CD4-positive, alpha-beta memory T cell (primary cell): ENCODE results near the gene RNASE7. TPM values are rescaled to one million over a fixed set of nuclear protein-coding genes. Genes with fewer than 3 reads are reported as not detected.

Source experiments
- CTCF ChIA-PET: fragments of 350-600 bp; sonication (Branson Sonifier 250); formaldehyde crosslinking; loops from one replicate; lab custom pipeline; 2021; ENCODE audit warnings: inconsistent platforms; ENCODE audit not compliant: partially characterized antibody; lab: Charles Lee
- POLR2A ChIA-PET: fragments of 350-600 bp; sonication (Branson Sonifier 250); formaldehyde crosslinking; loops from one replicate; lab custom pipeline; 2021; ENCODE audit not compliant: partially characterized antibody; lab: Charles Lee
- DNase-seq, 5 donors: peaks; one replicate each; pipeline versions ENCODE4 v3.0.0 to v3.0.0-alpha.2; 2020 to 2022; ENCODE audit warnings: mixed read lengths in 1 of 5
- H3K27ac ChIP-seq: one replicate; pipeline ENCODE4 v1.7.0; 2013; ENCODE audit warnings: low read depth, low read length
- H3K27me3 ChIP-seq: 2 replicates; pipeline ENCODE4 v1.7.0; 2013; ENCODE audit warnings: mild to moderate bottlenecking, low read length, moderate library complexity; ENCODE audit not compliant: insufficient read depth
- H3K36me3 ChIP-seq: 2 replicates; pipeline ENCODE4 v1.7.0; 2013; ENCODE audit warnings: mild to moderate bottlenecking, low read length, moderate library complexity; ENCODE audit not compliant: insufficient read depth
- H3K4me1 ChIP-seq: 2 replicates; pipeline ENCODE4 v1.7.0; 2013; ENCODE audit warnings: mild to moderate bottlenecking, low read length, moderate library complexity; ENCODE audit not compliant: insufficient read depth
- H3K4me3 ChIP-seq, 2 donors: one replicate each; pipeline ENCODE4 v1.7.0; 2013; ENCODE audit warnings: low read length in 2 of 2, mild to moderate bottlenecking in 1 of 2
- H3K9me3 ChIP-seq, 2 donors: one replicate each; pipeline ENCODE4 v1.7.0; 2013; ENCODE audit warnings: low read length in 2 of 2, control low read depth in 1 of 2; ENCODE audit not compliant: control insufficient read depth in 1 of 2
- H3K27ac Mint-ChIP-seq, 7 donors: one replicate each; pipeline ENCODE4 v1.8.0; 2020 to 2021; ENCODE audit warnings: mixed read lengths in 7 of 7, mild to moderate bottlenecking in 6 of 7, inconsistent platforms in 3 of 7, moderate library complexity in 3 of 7
- H3K27me3 Mint-ChIP-seq, 2 donors: one replicate each; pipeline ENCODE4 v1.8.0; 2020 to 2021; ENCODE audit warnings: mixed read lengths in 2 of 2
- H3K36me3 Mint-ChIP-seq, 2 donors: one replicate each; pipeline ENCODE4 v1.8.0; 2020 to 2021; ENCODE audit warnings: mixed read lengths in 2 of 2, inconsistent platforms in 1 of 2, mild to moderate bottlenecking in 1 of 2
- H3K4me1 Mint-ChIP-seq, 4 donors: one replicate each; pipeline ENCODE4 v1.8.0; 2020 to 2021; ENCODE audit warnings: mixed read lengths in 4 of 4, mild to moderate bottlenecking in 1 of 4
- H3K4me3 Mint-ChIP-seq, 8 donors: one replicate each; pipeline ENCODE4 v1.8.0; 2020 to 2021; ENCODE audit warnings: mixed read lengths in 8 of 8, mild to moderate bottlenecking in 7 of 8, moderate library complexity in 6 of 8, inconsistent platforms in 3 of 8
- H3K9me3 Mint-ChIP-seq, 8 donors: one replicate each; pipeline ENCODE4 v1.8.0; 2020 to 2021; ENCODE audit warnings: mixed read lengths in 8 of 8, mild to moderate bottlenecking in 5 of 8, inconsistent platforms in 3 of 8, moderate library complexity in 1 of 8
- intact Hi-C: fragments of 100-400 bp; cut with micrococcal nuclease; formaldehyde crosslinking; loops from one replicate; pipeline ENCODE4 v1.15.1; 2023
- polyA plus RNA-seq, 2 donors: library from polyadenylated mRNA; unstranded; fragments of 300-500 nt; fragmentation: Illumina TruSeq; gene quantifications; one replicate each; pipeline ENCODE4 v1.2.3, GENCODE V29; 2021
- total RNA-seq, 2 experiments: library from RNA; stranded (reverse); gene quantifications; one replicate each; pipeline ENCODE4 v1.2.3, GENCODE V29; 2021

Gene RNASE7
- total and polyA plus RNA-seq, 4 experiments from 2014 or later, result not detected

DNA sequence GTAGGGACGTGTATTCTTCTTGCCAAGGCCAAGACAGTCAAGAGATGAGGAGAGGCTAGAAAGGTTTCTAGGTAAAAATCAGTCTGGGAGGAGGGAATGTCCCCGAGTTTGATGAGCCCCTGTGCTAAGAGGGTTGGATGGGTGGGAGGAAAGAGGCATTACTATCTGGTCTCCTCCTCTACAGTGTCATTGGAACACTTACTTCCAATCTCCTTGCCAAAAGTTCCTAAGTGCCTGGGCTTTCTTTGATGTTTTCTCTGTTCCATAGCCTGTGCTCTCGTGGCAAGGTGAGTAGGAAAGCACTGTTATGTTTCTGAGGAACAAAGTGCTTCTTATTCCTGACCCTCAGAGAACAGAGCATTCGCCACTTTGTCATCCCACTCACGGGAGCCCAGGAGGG, 7.5 kb upstream of the RNASE7 start, which contains the start of gene RNASE13:
RNASE13 (minus strand) TSS at position 101 of the 400 bp plus-strand sequence. CDS start 519 bp downstream, outside the sequence.
- H3K4me3 ChIP-seq, result no peak within 1 kb of the TSS
- no peak within 1 kb of the TSS for H3K4me3 Mint-ChIP-seq
- no peak within 1 kb of the TSS for H3K27ac Mint-ChIP-seq
- H3K27ac ChIP-seq, result no peak within 1 kb of the TSS
- no peaks in the 10 kb centered on the region for H3K36me3 Mint-ChIP-seq
- H3K4me1 Mint-ChIP-seq, result no peaks in the 10 kb centered on the region
- no peak for DNase-seq
- no peaks in the 10 kb centered on the region for H3K27me3 ChIP-seq
- H3K4me1 ChIP-seq, result no peaks in the 10 kb centered on the region
- H3K27me3 Mint-ChIP-seq, result peaks cover 1 to 3% of the 10 kb centered on the region in 2 donors
- POLR2A ChIA-PET, result no interaction called here
- intact Hi-C loops, result no loop called here
- H3K9me3 ChIP-seq, result no peaks in the 10 kb centered on the region
- H3K36me3 ChIP-seq, result no peaks in the 10 kb centered on the region
- H3K9me3 Mint-ChIP-seq, result peaks cover 0 to 2% (median 0%) of the 10 kb centered on the region in 8 donors
- CTCF ChIA-PET, result interaction anchor here (1.0 to 10.7 kb wide), 6 partner anchors 9 to 70 kb away, joined by 3 to 138 read pairs (median 6); no protein-coding TSS in a partner anchor

DNA sequence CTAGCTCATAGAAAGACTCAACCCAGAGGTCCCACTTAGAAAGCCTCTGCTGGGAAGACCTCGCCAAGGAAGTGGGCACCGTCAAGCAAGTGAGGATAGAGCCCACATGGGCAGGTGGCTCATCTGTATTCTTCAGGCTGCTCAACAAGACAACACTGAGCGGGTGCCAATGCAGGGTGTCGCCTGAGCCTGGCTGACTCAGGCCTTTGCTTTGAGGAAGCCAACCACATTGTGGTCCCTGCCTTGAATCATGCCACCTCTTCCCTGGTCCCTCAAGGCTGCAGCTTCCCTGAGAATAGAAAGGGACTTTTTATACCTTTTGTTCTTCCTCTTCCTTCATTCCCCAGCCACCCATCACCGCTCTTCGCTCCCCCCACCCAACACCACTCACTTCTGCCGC, 5.4 kb upstream of the RNASE7 start:
- Mint-ChIP-seq H3K4me3 (no peak overlapping the region), H3K27me3 (peaks cover 0 to 3% of the 10 kb centered on the region in 2 donors), H3K9me3 (peaks cover 0 to 2% (median 0%) of the 10 kb centered on the region in 8 donors), H3K4me1 (peaks cover 0 to 6% (median 0%) of the 10 kb centered on the region in 4 donors), H3K27ac (no peak overlapping the region), H3K36me3 (no peaks in the 10 kb centered on the region)
- Histone ChIP-seq H3K4me1 (no peaks in the 10 kb centered on the region), H3K36me3 (no peaks in the 10 kb centered on the region), H3K9me3 (no peaks in the 10 kb centered on the region), H3K4me3 (no peak overlapping the region), H3K27me3 (no peaks in the 10 kb centered on the region), H3K27ac (no peak overlapping the region)
- ChIA-PET CTCF (interaction anchor here (0.9 to 10.7 kb wide), 4 partner anchors 11 to 56 kb away, joined by 3 to 138 read pairs (median 6); no protein-coding TSS in a partner anchor), POLR2A (interaction anchor here (1.4 kb wide), 1 partner anchor 14 kb away, joined by 3 read pairs; no protein-coding TSS in a partner anchor)
- intact Hi-C loops, result no loop called here
- no peak for DNase-seq

DNA sequence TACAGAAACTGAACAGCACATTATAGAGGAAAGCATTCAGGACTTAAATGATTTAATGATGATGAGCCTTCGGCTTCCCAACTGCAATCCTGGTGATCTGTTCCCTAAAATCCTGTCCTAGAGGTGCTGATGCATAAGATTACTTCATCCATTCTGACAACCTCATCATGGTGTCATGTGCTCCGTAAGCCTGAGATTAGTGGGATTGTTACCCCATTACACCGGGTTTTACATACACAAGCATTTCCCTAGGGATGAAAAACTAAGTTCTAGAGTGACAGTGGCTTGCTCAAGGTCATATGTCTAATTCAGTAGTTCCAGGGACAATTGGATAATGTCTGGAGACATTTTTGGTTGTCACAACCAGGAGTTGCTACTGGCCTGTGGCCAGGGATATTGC, 5.0 kb upstream of the RNASE7 start:
- Histone ChIP-seq H3K27me3 (no peaks in the 10 kb centered on the region), H3K4me3 (no peak overlapping the region), H3K27ac (no peak overlapping the region), H3K4me1 (no peaks in the 10 kb centered on the region), H3K36me3 (no peaks in the 10 kb centered on the region), H3K9me3 (no peaks in the 10 kb centered on the region)
- peaks cover 0 to 2% (median 0%) of the 10 kb centered on the region in 8 donors for H3K9me3 Mint-ChIP-seq
- intact Hi-C loops, result no loop called here
- H3K27me3 Mint-ChIP-seq, result peaks cover 0 to 3% of the 10 kb centered on the region in 2 donors
- peaks cover 0 to 10% (median 0%) of the 10 kb centered on the region in 4 donors for H3K4me1 Mint-ChIP-seq
- H3K27ac Mint-ChIP-seq, result no peak overlapping the region
- no peak for DNase-seq
- POLR2A ChIA-PET, result no interaction called here
- H3K36me3 Mint-ChIP-seq, result no peaks in the 10 kb centered on the region
- no peak overlapping the region for H3K4me3 Mint-ChIP-seq
- CTCF ChIA-PET, result interaction anchor here (0.5 to 10.7 kb wide), 2 partner anchors 22 to 62 kb away, joined by 3 to 138 read pairs; no protein-coding TSS in a partner anchor

DNA sequence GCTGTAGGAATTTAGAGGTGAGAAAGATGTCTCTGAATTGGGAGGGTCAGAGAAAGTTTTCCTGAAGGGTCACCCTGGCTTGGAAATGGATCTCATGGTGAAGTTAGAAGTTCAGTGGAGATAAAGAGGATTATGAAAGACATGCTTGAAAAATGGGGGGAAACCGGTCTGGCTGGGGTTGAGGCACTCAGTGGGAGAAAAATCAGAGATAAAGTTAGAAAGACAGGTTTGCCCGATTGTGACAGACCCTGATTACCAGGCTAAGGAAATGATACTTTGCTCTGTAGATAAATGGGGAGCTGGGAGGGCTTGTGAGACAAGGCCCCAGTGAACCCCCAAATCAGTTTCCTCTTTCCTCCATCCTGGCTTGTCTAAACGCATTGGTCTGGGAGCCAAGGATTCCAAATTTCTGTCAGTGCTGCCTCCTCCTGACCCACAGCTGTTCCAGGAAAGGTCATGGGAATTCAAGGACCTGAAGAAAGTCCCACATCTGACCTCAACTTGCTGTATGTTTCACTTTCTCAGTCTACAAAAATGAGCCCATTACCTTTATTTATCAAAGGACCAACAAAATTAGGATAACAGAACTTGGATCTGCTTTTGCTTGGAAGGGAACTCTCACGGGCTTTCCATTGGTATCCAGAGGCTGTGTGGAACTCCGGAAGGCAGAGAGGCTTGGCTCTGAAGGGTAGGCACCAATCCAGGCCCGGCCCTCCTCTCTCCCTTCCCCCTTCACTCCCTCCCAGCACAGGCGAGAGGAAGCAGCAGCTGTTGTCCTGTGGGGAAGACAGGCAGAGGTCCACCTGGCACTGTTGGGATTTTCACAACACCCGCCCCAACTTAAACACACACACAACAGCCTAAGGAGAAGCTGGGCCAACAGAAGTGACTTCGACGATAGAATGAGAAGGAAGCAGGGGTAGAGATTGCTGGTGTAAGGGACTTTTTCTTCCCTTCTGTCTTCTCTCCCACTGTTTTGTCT, 3.4 kb upstream of the RNASE7 start:
- intact Hi-C loops, result no loop called here
- peaks cover 5% of the 10 kb centered on the region for H3K4me1 ChIP-seq
- no peaks in the 10 kb centered on the region for H3K9me3 ChIP-seq
- CTCF ChIA-PET, result interaction anchor here (2.5 to 6.9 kb wide), 2 partner anchors 24 to 53 kb away, joined by 16 to 349 read pairs; no protein-coding TSS in a partner anchor
- no peaks in the 10 kb centered on the region for H3K27me3 ChIP-seq
- Mint-ChIP-seq H3K27me3 (no peaks in the 10 kb centered on the region), H3K9me3 (no peaks in the 10 kb centered on the region), H3K4me1 (peaks cover 2 to 25% (median 6%) of the 10 kb centered on the region in 4 donors), H3K27ac (no peak overlapping the region), H3K36me3 (no peaks in the 10 kb centered on the region), H3K4me3 (no peak overlapping the region)
- no peaks in the 10 kb centered on the region for H3K36me3 ChIP-seq
- POLR2A ChIA-PET, result interaction anchor here (3.0 kb wide), 1 partner anchor 23 kb away, joined by 19 read pairs; no protein-coding TSS in a partner anchor
- H3K4me3 ChIP-seq, result no peak overlapping the region
- H3K27ac ChIP-seq, result no peak overlapping the region
- no peak for DNase-seq

DNA sequence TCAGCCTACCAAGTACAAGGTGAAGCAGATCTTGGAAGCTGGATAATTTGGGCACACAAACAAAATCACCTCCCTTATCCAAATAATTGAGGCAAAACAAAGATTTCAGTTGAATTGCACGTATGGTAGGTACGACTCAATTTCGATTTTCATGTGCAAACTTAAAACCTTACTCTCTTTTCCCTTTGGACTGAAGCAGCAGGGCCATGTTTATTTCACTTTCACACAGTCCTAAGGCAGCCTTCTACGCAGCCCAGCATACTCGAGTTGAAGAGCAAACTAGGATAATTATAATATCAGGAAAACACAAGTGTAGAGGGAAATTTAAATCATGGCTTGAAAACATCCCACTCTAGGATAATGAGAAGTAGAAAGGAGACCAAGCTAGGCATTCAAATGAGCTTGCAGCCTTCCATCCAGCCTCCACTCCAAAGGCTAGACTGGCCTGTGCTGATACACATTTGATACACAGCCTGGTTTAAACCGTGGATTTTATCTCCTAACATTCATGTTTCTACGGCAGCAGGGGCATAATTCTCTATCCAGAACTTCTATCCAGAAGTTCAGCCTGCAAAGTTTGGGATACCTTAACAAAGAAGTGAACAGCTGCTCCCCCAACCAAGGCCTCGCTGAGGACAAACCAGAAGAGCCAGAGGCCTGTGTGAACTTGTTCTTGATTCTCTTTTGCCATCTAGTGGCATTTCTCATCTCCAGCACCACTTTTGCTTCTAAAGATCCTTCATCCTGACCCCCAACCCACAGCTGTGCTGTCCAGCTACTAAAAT, 2.4 kb upstream of the RNASE7 start:
- intact Hi-C loops, result loop anchor here (1.0 kb wide), 1 partner anchor 25 kb away; no protein-coding TSS in a partner anchor
- no peak overlapping the region for H3K4me3 Mint-ChIP-seq
- peak overlapping the region in 2 of 7 donors; percentile 13 to 39 for H3K27ac Mint-ChIP-seq
- H3K27me3 Mint-ChIP-seq, result no peaks in the 10 kb centered on the region
- H3K9me3 Mint-ChIP-seq, result no peaks in the 10 kb centered on the region
- Histone ChIP-seq H3K9me3 (no peaks in the 10 kb centered on the region), H3K4me1 (peaks cover 16% of the 10 kb centered on the region), H3K4me3 (no peak overlapping the region), H3K27me3 (no peaks in the 10 kb centered on the region), H3K27ac (no peak overlapping the region), H3K36me3 (no peaks in the 10 kb centered on the region)
- no peaks in the 10 kb centered on the region for H3K36me3 Mint-ChIP-seq
- POLR2A ChIA-PET, result interaction anchor here (3.0 kb wide), 1 partner anchor 24 kb away, joined by 19 read pairs; no protein-coding TSS in a partner anchor
- CTCF ChIA-PET, result interaction anchor here (1.2 to 6.9 kb wide), 8 partner anchors 8 to 67 kb away, joined by 3 to 349 read pairs (median 4); no protein-coding TSS in a partner anchor
- H3K4me1 Mint-ChIP-seq, result peaks cover 9 to 35% (median 15%) of the 10 kb centered on the region in 4 donors
- peak in 4 of 5 donors; percentile 40 to 51 (median 44) for DNase-seq

DNA sequence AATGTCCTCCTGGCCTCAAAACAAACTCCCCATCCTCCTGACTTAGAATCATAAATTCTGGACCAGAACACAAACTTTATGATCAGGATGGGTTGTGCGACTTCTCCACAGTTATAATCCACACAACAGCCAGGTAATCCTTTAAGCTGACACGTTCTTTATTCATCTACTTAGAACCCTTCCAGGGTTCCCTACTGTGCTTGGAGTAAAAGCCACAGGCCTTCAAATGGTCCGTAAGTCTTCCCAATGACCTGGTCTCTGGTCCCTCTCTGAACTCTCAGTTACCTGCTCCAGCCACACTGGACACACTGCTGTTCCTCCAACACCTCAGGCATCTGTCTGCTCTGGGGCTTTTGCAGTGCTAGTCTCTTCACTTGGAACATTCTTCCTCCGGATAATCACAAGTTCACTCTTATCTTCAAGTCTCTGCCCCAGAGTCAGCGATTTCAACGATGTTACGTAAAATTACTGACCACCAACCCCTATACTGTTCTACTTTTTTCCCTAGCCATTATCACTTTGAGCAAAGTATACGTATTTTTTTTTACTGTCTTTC, 1.7 kb upstream of the RNASE7 start:
- Mint-ChIP-seq H3K36me3 (no peaks in the 10 kb centered on the region), H3K27ac (peak overlapping the region in 2 of 7 donors; percentile 13 to 39), H3K9me3 (no peaks in the 10 kb centered on the region), H3K27me3 (no peaks in the 10 kb centered on the region), H3K4me3 (no peak overlapping the region), H3K4me1 (peaks cover 11 to 40% (median 18%) of the 10 kb centered on the region in 4 donors)
- intact Hi-C loops, result loop anchor here (1.0 kb wide), 1 partner anchor 26 kb away; no protein-coding TSS in a partner anchor
- H3K27me3 ChIP-seq, result no peaks in the 10 kb centered on the region
- no peaks in the 10 kb centered on the region for H3K36me3 ChIP-seq
- ChIA-PET POLR2A (interaction anchor here (3.0 kb wide), 1 partner anchor 25 kb away, joined by 19 read pairs; no protein-coding TSS in a partner anchor), CTCF (interaction anchor here (1.0 to 6.9 kb wide), 9 partner anchors 9 to 67 kb away, joined by 3 to 349 read pairs (median 4); no protein-coding TSS in a partner anchor)
- DNase-seq, result no peak
- H3K9me3 ChIP-seq, result no peaks in the 10 kb centered on the region
- H3K27ac ChIP-seq, result no peak overlapping the region
- H3K4me3 ChIP-seq, result no peak overlapping the region
- peaks cover 18% of the 10 kb centered on the region for H3K4me1 ChIP-seq
